Measurements from ENCODE around the gene ASTN2.
"Not testable (repeated sequence)": the region's sequence is repeated elsewhere in the genome, so short reads cannot be mapped to it uniquely, and the experiment has no call there.

DNA sequence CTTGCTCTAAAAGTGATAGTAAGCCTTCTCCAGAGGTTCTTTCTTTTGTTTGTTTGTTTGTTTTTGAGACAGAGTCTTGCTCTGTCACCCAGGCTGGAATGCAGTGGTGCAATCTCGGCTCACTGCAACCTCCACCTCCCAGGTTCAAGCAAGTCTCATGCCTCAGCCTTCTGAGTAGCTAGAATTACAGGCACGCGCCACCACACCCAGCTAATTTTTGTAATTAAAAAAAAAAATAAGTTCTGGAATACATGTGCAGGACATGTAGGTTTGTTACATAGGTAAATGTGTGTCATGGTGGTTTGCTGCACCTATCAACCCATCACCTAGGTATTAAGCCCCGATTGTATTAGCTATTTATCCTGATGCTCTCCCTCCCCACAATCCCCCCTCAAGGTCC is 526.4 kb downstream of the ASTN2 start:
- TF ChIP-seq EP300 (IDR thresholded peaks at IDR 0.05): not testable (repeated sequence)
- TF ChIP-seq, protein P1, sequence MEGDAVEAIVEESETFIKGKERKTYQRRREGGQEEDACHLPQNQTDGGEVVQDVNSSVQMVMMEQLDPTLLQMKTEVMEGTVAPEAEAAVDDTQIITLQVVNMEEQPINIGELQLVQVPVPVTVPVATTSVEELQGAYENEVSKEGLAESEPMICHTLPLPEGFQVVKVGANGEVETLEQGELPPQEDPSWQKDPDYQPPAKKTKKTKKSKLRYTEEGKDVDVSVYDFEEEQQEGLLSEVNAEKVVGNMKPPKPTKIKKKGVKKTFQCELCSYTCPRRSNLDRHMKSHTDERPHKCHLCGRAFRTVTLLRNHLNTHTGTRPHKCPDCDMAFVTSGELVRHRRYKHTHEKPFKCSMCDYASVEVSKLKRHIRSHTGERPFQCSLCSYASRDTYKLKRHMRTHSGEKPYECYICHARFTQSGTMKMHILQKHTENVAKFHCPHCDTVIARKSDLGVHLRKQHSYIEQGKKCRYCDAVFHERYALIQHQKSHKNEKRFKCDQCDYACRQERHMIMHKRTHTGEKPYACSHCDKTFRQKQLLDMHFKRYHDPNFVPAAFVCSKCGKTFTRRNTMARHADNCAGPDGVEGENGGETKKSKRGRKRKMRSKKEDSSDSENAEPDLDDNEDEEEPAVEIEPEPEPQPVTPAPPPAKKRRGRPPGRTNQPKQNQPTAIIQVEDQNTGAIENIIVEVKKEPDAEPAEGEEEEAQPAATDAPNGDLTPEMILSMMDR (IDR thresholded peaks at IDR 0.05): not testable (repeated sequence)
